HUDEP-2 (cell line): ENCODE data around the gene SCN3A.

ENCODE experiments used
- DNase-seq, 76 experiments: peaks; one replicate each; lab custom pipeline; 2025; ENCODE audit not compliant: unreplicated experiment in 76 of 76; lab: John Stamatoyannopoulos, UW

The SCN3A gene

DNA sequence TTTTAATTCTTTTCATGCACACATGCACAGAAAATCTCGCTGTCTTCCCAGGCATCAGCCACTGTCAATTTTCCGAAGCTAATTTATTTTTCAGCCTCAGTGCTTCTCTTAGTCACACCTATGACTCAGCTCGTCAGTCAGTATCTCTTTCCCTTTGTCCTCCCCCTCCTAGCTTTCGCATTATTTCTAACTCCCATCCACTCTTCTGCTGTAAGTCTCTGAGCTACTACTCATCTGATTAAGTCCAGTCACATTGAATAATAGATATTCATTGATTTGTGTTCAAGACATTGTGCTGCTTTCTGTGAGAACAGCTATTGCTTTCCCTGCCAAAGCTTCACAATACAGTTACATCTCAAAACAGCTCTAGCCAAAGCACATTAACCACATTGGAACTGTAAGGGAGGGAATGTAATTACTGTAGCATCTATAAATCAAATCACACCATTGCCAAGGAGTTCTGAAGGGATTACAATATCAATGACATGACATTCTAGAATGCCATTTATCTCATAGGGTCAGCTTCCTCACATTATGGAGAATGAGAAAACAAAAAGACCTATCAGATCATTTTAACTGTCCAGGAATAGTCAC, 89.4 kb downstream of the SCN3A start:
- peak in 1 of 76 experiments; percentile 11 for DNase-seq

DNA sequence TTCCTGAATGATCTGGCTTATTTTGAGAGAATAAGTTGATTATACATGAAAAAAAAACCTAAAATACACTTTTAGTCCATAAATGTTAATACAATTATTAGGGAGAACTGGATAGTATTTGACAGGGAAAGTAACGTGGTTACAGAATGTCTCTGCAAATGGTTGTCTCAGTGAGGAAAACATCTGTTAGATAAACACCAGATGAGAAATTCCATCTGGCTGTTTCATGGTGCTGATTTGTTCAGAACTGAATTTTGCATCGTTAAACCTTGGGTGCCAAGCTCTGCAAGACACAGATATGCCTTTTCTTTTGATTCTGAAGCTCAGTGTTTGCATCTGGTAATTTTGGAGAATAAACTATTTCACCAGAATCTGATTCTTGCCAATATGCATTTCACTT, 90.4 kb downstream of the SCN3A start:
- DNase-seq, result no peak

DNA sequence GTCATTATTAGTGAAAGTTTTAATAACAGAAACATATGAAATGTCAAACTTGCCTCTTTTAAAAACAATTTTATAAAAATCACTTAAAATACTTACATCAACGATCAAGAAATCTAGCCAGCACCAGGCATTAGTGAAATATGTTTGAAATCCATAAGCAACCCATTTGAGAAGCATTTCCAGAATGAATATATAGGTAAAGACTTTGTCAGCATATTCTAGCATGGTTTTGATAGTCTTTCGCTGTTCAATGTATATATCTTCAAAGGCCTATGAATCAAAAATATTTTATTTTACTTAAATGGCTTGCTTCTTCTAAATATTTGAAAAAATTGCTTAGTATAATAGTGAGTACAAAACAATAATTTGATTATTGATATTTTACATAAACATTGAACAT, 91.1 kb downstream of the SCN3A start:
- DNase-seq, result no peak

DNA sequence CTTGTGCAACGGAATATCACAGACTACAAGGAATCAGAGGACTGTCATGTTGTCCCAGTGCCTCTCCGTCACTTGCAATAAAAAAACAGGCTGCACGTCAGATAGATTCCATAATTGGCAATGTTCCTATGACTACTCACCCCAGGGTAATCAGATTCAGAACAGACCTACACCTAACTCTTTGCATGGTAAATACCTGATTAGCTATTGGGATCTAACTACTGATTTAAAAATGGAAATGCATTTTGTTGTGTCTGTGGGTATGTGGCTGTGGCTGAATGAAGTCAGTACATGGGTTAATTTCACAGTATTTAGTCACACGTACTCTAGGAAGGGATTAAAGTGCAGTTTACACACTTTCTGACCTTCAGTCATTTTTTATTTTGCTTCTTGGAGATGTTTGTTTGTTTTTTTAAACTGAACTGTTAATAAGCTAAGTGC, 91.7 kb downstream of the SCN3A start:
- DNase-seq, result peak in 1 of 76 experiments; percentile 3

DNA sequence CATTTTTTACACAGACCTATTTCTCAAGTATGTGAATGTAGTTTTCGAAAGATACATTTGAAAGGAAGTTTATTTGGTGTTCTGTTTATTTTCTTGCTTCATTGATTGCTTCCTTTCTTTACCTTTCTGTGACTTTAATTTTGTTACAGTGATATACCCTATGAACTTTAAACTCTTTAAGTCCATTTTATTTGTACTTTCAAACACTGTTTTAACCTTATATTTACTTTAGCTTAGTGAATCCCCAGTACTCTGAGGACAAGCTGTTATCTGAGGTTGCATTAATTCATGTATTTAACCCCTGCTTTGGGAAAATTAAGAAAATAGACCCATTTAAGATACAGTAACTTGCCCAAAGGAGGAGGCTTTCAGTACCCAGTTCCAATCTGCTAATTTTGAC, 93.5 kb downstream of the SCN3A start:
- no peak for DNase-seq

DNA sequence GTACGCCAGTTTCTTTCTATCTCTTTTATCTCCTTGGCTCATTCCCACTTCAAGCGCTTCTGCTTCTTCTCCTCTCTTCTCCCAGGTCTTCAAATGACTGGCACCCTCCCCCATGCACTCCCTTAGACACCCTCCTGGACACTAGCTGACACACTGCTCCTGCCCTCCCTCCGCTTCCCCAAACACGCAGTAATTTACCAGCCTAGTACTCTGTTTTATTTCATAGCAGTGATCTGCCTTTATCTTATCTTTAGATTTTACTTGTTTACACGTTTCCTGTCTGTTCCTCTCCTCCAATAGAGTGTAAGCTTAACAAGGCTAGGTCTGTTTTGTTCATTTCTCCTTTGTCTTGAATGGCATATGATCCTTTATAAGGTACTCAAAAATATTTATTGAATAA, 93.9 kb downstream of the SCN3A start:
- no peak for DNase-seq

DNA sequence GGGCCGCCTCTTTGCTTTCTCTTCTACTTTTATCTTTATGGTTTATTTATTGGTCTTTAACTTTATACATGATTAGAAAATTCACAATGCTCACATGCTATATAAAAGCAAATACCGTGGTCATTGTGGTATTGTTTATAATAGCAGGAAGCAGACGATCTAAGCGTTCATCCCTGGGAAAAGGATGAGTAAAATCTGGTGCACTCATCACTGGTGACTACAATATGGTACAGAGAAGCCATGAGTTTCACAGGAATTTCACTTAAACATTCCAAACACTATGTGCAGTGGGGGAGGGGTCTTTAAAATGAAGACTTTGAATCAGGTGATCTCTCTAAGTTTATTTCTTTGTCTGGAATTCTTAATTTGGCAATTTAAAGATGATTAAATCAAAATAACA, 97.9 kb downstream of the SCN3A start:
- no peak for DNase-seq

DNA sequence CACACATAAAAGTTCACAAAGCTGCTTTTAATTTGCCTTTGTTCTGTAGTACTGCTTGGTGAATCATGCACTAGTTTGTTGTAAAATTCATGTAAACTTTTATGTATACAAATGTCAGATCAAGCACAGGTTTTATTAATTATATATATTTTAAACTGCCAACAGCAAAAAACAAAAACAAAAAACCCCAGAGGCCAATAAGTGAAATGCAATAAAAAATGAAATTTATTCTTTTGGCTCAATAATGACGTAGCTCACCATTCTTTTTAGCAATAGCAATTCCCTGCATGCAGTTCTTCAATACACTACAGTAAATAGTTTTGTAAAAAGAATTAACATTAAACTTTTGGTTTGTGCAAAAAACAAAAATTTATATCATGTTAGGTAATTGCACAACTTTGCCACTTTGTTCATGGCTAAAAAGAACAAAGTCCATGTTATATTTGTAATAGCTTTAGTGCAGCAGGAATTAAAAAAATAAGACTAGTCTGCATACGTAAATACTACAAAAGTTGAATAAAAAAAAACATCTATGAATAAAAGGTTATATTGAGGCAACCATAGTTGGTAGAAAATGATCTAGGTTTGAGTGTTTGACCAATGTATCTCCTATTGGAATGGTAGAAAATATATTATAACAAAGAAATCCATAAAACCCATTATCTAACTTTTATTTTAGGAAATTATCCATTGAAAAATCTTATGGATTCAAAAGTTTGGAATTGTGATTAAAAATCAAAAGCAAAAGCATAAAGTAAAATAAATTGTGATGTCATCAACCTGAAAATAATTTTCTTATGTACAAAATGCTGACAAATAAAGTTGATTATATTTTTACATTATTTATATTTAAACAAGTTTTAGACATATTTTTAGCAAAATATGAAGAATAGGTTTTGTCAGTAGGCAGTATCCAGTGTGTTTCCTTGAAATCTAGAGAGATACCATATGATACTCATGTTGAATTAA, 115.6 kb downstream of the SCN3A start:
- no peak for DNase-seq

DNA sequence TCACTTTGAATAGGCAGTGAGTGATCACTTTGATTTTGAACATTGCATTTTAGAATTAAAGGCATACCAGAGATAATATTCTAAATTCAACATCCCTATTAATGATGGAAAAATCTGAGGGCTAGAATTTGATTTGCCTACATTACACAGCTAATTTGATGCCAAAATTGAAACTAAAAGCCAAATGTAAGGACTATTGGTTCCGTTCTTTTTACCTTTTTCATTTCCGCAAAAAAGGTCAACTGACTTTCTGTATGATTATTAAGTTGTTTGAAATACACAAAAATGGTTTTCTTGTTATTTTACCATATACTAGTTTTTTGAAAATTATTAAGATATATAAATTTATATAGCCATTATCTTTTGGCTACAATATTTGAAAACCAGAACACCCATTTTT, 117.5 kb downstream of the SCN3A start:
- DNase-seq, result no peak

DNA sequence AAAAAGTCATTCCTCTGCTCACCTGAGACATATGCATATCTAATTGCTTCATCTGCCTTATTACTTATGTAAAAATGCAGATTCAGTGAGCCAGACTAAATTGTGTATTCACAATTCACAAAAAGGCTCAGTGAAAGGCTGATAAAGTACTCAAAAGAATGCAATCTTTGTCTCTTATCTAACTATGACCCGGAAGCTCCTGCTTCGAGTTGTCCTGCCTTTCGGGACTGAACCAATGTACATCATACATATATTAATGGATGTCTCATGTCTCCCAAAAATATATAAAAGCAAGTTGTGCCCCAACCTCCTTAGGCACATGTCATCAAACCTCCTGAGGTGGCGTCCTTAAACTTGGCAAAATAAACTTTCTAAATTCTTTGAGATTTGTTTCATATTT, 120.5 kb downstream of the SCN3A start:
- DNase-seq, result no peak

DNA sequence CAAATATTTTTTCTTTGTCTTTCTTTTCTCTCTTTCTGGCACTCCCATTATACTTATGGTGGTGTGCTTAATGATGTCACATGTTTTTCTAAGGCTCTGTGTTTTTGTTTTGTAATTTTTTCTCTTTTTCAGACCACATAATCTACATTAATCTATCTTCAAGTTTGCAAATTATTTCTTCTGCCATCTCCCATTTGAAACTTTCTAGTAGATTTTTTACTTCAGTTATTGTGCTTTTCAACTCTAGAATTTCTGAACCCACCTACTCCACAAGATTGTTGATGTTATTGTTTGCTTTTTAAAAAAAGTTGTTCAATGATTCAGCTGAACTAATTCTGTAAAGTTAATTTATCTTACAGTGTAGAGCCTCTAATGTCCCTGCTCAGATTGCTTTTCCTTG, 121.4 kb downstream of the SCN3A start:
- no peak for DNase-seq

GRCh38 chr2:165081276-165081675, 122.6 kb downstream of the SCN3A start:
- DNase-seq, result no peak

- no peak for DNase-seq
Observed at GRCh38 chr2:165079432-165079831, 124.4 kb downstream of the SCN3A start.

GRCh38 chr2:165078913-165079312, 124.9 kb downstream of the SCN3A start:
- no peak for DNase-seq

DNA sequence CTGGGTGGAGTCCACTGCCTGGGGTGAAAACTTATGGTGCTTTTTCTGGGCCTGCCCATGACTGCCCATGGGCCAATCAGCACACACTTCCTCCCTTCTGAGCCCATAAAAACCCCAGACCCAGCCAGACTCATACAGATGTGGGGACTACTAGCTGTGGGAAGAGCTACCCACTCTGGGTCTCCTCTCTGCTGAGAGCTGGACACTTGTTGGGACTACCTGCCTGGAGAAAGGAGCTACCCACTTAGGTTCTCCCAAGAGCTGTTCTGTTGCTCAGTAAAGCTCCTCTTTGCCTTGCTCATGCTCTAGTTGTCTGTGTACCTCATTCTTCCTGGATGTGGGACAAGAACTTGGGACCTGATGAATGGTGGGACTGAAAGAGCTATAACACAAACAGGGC, 129.0 kb downstream of the SCN3A start:
- DNase-seq, result no peak

DNA sequence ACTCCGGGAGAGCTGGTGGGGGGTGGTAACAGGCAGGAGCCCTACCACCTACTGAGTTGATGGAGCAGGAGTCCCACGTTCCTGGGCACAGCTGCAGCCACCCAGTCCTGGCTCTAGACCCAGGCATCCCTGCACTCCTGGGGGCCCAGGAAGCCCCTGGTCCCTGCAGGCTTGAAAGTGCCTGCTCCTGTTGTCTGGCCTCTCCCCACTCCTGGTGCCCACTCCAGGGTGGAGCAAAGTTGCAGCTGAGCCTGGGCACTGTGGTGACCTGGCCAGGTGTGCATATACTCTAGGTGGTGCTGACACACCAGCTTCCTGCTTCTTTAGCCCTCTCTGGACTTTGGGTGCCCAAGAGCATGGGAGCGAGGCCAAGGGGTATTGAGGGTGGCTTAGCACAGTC, 129.5 kb downstream of the SCN3A start:
- DNase-seq, result no peak

DNA sequence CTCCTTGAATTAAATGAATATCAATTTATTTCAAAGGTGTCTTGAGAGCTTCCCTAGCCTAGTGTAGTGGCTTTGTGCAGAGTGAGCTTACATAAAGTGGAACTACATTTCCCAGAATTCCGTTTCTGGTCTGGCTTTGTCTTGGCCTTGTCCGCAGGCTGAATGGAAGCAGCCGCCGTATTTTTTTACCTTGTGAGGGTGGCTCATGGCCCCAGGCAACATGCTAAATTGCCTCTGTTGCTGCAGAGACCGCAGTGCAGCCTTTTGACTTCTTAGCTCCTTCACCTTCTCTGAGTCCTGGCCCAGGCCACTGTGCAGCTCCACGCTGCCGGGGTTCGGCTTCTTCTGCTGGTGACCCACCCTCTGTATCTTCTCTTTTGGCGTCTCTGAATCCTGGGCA, 133.8 kb downstream of the SCN3A start:
- no peak for DNase-seq

- DNase-seq, result no peak
Observed at GRCh38 chr2:165069151-165069550, 134.7 kb downstream of the SCN3A start.

GRCh38 chr2:165068487-165068757, 135.4 kb downstream of the SCN3A start:
- no peak for DNase-seq

DNA sequence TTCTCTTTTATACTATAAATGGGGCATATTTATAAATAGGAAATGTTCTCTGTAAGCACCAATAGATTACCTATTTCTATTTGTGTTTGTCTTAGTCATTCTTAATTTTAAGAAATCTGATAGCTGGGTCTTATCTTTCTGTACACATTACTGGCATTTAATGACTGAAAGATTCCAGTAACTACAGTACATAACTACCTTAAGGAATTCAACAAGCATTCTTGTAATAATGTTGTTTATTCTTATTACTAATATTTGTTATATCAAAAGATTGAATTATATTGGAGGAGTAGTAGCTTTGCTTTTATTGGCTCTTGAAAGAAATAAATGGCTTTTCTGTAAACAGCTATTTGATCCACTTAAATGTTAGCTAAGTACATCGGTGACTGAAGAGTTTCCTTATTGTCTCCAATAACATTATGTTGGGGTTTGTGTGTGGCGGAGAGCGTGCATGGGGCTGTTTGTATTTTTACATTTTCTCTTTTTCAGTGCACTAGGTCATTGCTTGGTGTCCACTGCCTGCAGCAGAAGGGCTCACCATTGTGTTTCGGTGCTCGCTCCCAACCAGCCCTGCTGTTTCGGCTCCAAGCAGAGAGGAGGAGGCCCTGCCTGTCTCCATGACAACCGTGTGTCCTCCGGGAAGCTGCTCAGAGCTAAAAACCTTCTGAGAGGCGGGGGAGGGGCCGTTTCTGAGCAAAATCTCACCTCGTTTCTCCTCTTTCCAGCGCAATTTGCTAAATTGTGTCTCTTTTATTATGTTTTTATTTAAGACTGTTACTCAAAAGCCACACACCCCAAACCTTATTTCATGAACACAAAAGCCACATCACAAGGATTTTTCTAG, 136.0 kb downstream of the SCN3A start:
- DNase-seq, result peak in 67 of 76 experiments; percentile 9 to 78 (median 50)

- DNase-seq, result no peak
Observed at GRCh38 chr2:165064743-165065142, 139.1 kb downstream of the SCN3A start.
